Psoas muscle (tissue), 8 donors: ENCODE results near the gene PLXNC1. TPM values are rescaled to one million over a fixed set of nuclear protein-coding genes. Genes with fewer than 3 reads are reported as not detected.
"Not testable (repeated sequence)": the region's sequence is repeated elsewhere in the genome, so short reads cannot be mapped to it uniquely, and the experiment has no call there.

Experiments used
- ATAC-seq, 4 donors: fragments of 200-7000 bp; cut with Tn5 transposase; one replicate each; pipeline ENCODE4 v1.9.1; 2020; ENCODE audit warnings: moderate library complexity in 3 of 4, mild to moderate bottlenecking in 2 of 4
- DNase-seq, 2 donors: peaks; one replicate each; pipeline ENCODE4 v3.0.0-alpha.2; 2020
- H3K27ac ChIP-seq: fragments of 200-600 bp; one replicate; pipeline ENCODE4 v1.8.0; 2022
- H3K27me3 ChIP-seq, 3 donors: fragments of 200-600 bp in 1 of 3; one replicate each; pipeline versions ENCODE4 v1.6.1 to v1.8.0; 2013 to 2022; ENCODE audit warnings: low read length in 2 of 3, mild to moderate bottlenecking in 2 of 3, moderate library complexity in 1 of 3; ENCODE audit not compliant: insufficient read depth in 3 of 3
- H3K36me3 ChIP-seq, 2 donors: fragments of 200-600 bp in 1 of 2; one replicate each; pipeline versions ENCODE4 v1.6.1 to v1.8.0; 2013 to 2022; ENCODE audit warnings: low read depth in 1 of 2, mild to moderate bottlenecking in 1 of 2, moderate library complexity in 1 of 2; ENCODE audit not compliant: insufficient read depth in 1 of 2
- H3K4me1 ChIP-seq: fragments of 200-600 bp; one replicate; pipeline ENCODE4 v1.8.0; 2022
- H3K4me3 ChIP-seq: fragments of 200-600 bp; one replicate; pipeline ENCODE4 v1.8.0; 2022; ENCODE audit warnings: mild to moderate bottlenecking
- H3K9me3 ChIP-seq: fragments of 200-600 bp; one replicate; pipeline ENCODE4 v1.8.0; 2022
- WGBS, 3 donors: extraction: QIAGEN DNeasy Blood & Tissue Kit; methylation state at CpG; one replicate each; pipeline versions ENCODE4 v1.1.6 to v1.1.7; 2013; 5-methylcytosine and 5-hydroxymethylcytosine counted together
- intact Hi-C, 2 donors: fragments of 100-400 bp; cut with DNase I; formaldehyde crosslinking; loops; one replicate each; pipeline versions ENCODE4 v1.11.0 to v1.14.2; 2022
- polyA plus RNA-seq, 3 donors: library from polyadenylated mRNA; stranded (reverse); fragments of 200-250 nt; gene quantifications; one replicate each; pipeline ENCODE4 v1.2.3, GENCODE V29; 2013
- total RNA-seq, 4 donors: library from RNA; stranded (reverse); fragmentation: NEBNext Ultra II Directional in 2 of 4; extraction: Animal tissue kit (Norgen Biotek cat#: 25700) in 2 of 4; gene quantifications; one replicate each; pipeline versions ENCODE4 v1.2.1 to v1.2.4, GENCODE V29; 2021 to 2023
- TF ChIP-seq, protein P1 (sequence below): fragments of 200-600 bp; IDR thresholded peaks from one replicate; pipeline ENCODE4 v1.8.0; 2022; ENCODE audit warnings: antibody characterized with exemption
- donor health status: healthy with polysubstance abuse.
- donor health status: DM: no; HTN: no; CAD: no; lungs with moderate emphysema.
- donor health status: Bipolar disorder and iron deficiency.
- donor health status: healthy.
- donor health status: DM: yes; HTN: yes; CAD: no.
- donor health status: DM: no; HTN: no; CAD: no.
- donor health status: DM: no; HTN: no; CAD: no.
- donor health status: DM: yes; HTN: yes; CAD: no.

Gene PLXNC1
- total and polyA plus RNA-seq, 7 donors: 0.18 to 4.0 (median 0.52) TPM

DNA sequence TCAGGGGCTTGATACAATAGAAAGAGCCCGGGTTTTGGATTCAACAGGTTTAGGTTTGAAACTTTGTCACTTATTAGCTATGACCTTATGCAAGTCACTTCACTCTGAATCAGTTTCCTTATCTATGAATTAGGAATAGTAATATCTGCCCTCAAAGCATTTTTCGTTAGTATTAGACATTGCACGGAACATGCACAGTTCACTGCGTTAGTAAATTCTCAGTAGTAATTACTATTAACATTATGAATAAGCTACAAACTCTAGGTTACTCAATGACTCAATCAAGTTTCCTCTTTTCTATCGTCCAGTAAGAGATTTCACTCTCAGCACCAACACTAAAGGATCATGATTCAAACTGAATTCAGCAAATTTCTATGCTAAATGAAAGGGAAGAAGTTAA is 161.0 kb downstream of the PLXNC1 start:
- TF ChIP-seq, protein P1, sequence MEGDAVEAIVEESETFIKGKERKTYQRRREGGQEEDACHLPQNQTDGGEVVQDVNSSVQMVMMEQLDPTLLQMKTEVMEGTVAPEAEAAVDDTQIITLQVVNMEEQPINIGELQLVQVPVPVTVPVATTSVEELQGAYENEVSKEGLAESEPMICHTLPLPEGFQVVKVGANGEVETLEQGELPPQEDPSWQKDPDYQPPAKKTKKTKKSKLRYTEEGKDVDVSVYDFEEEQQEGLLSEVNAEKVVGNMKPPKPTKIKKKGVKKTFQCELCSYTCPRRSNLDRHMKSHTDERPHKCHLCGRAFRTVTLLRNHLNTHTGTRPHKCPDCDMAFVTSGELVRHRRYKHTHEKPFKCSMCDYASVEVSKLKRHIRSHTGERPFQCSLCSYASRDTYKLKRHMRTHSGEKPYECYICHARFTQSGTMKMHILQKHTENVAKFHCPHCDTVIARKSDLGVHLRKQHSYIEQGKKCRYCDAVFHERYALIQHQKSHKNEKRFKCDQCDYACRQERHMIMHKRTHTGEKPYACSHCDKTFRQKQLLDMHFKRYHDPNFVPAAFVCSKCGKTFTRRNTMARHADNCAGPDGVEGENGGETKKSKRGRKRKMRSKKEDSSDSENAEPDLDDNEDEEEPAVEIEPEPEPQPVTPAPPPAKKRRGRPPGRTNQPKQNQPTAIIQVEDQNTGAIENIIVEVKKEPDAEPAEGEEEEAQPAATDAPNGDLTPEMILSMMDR: no peak
- H3K36me3 ChIP-seq: peaks cover 3 to 38% of the 10 kb centered on the region in 2 donors
- 95 to 96% (median 95%) methylated on average over 5 of the region's 5 CpGs for WGBS, 3 donors

DNA sequence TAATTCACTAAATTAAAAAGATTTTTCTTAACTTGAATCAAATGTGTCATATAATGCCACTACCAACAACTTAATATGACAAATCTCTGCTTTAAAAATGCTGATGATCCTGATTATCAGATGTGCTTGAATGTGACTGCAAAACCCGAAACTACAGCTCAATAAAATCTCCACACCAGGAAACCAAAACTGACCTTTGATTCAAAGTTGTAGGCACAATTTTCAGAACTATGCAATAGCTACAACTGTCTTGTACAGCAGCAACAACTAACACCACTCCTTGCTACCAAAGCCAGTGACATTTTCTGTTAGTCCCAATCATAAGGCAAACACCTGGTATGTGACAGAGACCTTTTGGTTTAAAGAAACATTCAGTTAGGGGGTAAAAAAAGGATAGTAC is 164.0 kb downstream of the PLXNC1 start:
- TF ChIP-seq, protein P1: no peak
- Histone ChIP-seq H3K9me3 (peaks cover 9% of the 10 kb centered on the region), H3K27me3 (no peaks in the 10 kb centered on the region), H3K36me3 (peaks cover 3 to 27% of the 10 kb centered on the region in 2 donors), H3K4me1 (no peaks in the 10 kb centered on the region), H3K4me3 (no peak overlapping the region), H3K27ac (no peak overlapping the region)
- ATAC-seq (no peak), DNase-seq (no peak)
- intact Hi-C loops: no loop called here
- WGBS, 3 donors: 97 to 100% (median 100%) methylated on average over 1 of the region's 1 CpG

More for the DNA sequence above, 161.0 kb downstream of the PLXNC1 start:
- ATAC-seq (no peak), DNase-seq (no peak)
- Histone ChIP-seq H3K4me1 (peaks cover 4% of the 10 kb centered on the region), H3K27me3 (no peaks in the 10 kb centered on the region), H3K9me3 (no peaks in the 10 kb centered on the region), H3K4me3 (no peak overlapping the region), H3K27ac (no peak overlapping the region)
- intact Hi-C loops: no loop called here

DNA sequence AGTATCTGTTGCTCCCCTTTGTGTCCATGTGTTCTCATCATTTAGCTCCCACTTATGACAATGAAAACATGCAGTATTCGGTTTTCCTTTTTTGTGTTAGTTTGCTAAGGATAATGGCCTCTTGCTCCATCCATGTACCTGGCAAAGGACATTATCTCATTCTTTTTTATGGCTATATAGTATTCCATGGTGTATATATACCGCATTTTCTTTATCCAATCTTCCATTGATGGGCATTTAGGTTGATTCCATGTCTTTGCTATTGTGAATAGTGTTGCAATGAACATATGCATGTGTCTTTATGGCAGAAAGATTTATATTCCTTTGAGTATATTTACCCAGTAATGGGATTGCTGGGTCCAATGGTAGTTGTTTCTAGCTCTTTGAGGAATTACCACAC is 168.2 kb downstream of the PLXNC1 start:
- H3K36me3 ChIP-seq, ATAC-seq, H3K4me1 ChIP-seq, H3K27ac ChIP-seq, H3K27me3 ChIP-seq, DNase-seq, intact Hi-C loops, H3K4me3 ChIP-seq: not testable (repeated sequence)
- H3K9me3 ChIP-seq: peaks cover 18% of the 10 kb centered on the region
- WGBS, 3 donors: 96 to 99% (median 97%) methylated on average over 2 of the region's 2 CpGs

DNA sequence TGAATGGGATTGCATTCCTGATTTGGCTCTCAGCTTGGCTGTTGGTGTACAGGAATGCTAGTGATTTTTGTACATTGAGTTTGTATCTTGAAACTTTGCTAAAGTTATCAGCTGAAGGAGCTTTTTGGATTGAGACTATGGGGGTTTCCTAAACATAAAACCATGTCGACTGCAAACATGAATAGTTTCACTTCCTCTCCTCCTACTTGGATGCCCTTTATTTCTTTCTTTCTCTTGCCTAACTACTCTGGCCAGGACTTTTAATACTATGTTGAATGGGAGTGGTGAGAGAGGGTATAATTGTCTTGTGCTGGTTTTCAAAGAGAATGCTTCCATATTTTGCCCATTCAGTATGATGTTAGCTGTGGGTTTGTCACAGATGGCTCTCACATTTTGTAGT is 169.8 kb downstream of the PLXNC1 start:
- Histone ChIP-seq H3K27ac (no peak overlapping the region), H3K27me3 (no peaks in the 10 kb centered on the region), H3K9me3 (peaks cover 18% of the 10 kb centered on the region), H3K36me3 (peaks cover 0 to 8% of the 10 kb centered on the region in 2 donors), H3K4me1 (no peaks in the 10 kb centered on the region), H3K4me3 (no peak overlapping the region)
- DNase-seq (no peak), ATAC-seq (no peak)
- 53 to 82% (median 57%) methylated on average over 1 of the region's 1 CpG for WGBS, 3 donors
- intact Hi-C loops: no loop called here
- TF ChIP-seq, protein P1: no peak

DNA sequence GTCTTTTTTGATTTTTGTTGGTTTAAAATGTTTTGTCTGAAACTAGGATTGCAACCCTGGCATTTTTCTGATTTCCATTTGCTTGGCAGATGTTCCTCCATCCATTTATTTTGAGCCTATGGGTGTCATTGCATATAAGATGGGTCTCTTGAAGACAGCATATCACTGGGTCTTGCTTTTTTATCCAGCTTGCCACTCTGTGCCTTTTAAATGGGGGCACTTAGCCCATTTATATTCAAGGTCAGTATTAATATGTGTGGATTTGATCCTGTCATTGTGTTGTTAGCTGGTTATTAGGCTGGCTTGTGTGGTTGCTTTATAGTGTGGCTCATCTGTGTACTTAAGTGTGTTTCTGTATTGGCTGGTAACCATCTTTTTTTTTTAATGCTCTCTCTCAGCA is 171.7 kb downstream of the PLXNC1 start:
- ATAC-seq (no peak), DNase-seq (no peak)
- intact Hi-C loops: no loop called here
- peaks cover 0 to 13% of the 10 kb centered on the region in 2 donors for H3K36me3 ChIP-seq
- H3K4me1 ChIP-seq: no peaks in the 10 kb centered on the region
- H3K4me3 ChIP-seq: no peak overlapping the region
- H3K27ac ChIP-seq: no peak overlapping the region
- peaks cover 18% of the 10 kb centered on the region for H3K9me3 ChIP-seq
- TF ChIP-seq, protein P1: no peak
- no peaks in the 10 kb centered on the region for H3K27me3 ChIP-seq
